Activated CD4-positive, CD25-positive, alpha-beta regulatory T cell treated with anti-CD3 and anti-CD28 coated beads, Interleukin-2, amount 50 U/mL, for 24 hours (primary cell): Measurements from ENCODE around the gene ERBIN.
A peak's percentile ranks its signal among the peaks of the same experiment; 100 is the strongest.
"Not testable (repeated sequence)": the region's sequence is repeated elsewhere in the genome, so short reads cannot be mapped to it uniquely, and the experiment has no call there.

Source experiments
- ATAC-seq, 2 donors: fragments of 150-1000 bp; cut with Tn5 transposase; one replicate each; pipeline ENCODE4 v1.10.0; 2021; ENCODE audit warnings: mild to moderate bottlenecking in 1 of 2, moderate library complexity in 1 of 2

ERBIN gene

GRCh38 chr5:65967288-65968066 is 41.1 kb downstream of the ERBIN start:
- peak in 1 of 2 donors; percentile 18 for ATAC-seq

GRCh38 chr5:65969539-65970393 is 43.4 kb downstream of the ERBIN start:
- ATAC-seq, result peak; percentile 64 to 82

- no peak for ATAC-seq
These were observed 44.3 kb downstream of the ERBIN start for GRCh38 chr5:65970481-65971367.

- ATAC-seq, result no peak
These were observed 45.3 kb downstream of the ERBIN start for GRCh38 chr5:65971643-65972042.

DNA sequence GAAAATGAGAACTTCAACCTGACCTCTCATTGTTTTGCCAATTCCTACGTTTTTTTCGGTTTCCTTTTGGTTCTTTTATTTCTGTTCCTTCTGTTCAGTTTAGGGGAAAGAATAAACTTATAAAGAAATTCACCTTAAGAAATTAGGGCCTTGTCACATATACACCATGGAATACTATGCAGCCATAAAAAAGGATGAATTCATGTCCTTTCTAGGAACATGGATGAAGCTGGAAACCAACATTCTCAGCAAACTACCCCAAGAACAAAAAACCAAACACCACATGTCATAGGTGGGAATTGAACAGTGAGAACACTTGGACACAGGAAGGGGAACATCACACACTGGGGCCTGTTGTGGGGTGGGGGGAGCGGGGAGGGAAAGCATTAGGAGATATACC is 46.5 kb downstream of the ERBIN start:
- not testable (repeated sequence) for ATAC-seq

- ATAC-seq, result no peak
These were observed 51.9 kb downstream of the ERBIN start for GRCh38 chr5:65978251-65978650.

DNA sequence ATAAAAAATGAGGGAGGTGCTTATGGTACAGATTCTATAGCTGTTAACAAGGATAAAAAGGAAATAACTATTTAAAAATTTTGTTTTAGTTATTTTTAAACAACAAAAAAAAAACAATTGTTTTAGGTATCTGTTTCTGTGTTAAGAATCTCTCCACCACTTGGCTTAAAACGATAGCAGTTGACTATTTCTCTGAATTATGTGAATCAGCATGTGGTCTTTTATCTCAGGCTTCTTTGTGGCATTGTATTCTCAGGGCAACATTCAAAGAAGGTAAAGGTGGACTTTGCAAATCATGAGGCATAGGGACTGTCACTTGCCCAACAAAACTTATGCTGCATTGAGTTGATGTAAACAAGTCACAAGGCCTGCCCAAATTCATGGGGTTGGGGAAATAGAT is 55.2 kb downstream of the ERBIN start:
- peak; percentile 65 to 66 for ATAC-seq

DNA sequence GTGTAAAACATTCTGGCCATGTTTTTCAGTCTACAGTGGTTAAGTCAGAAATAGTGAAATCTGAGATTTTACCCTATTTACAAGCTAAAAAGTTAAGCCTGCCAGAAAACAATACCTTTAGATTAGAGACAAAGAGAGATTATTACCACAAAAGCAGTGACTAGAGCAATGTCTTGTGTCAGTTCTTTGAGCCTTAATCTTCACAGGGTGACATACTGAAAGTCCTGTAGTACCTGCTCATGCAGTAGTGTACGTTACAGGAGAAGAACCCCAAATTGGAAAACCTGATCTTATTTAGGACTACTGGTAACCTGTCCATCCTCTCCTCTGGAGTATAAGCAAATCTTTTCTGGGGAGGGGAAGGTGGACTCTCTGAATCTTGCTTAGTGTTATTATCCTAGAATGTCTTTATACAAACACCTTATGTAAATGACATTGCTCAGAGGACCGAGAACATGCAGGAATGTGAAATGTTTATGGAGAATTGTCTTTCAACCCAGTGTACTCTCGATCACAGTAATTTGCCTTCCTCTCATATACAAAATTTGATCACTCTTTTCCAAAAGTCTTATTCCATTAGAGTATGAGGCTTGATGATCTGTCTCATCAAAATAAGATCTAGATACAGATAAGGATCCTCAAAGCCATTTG is 55.7 kb downstream of the ERBIN start:
- peak in 1 of 2 donors; percentile 10 for ATAC-seq

- no peak for ATAC-seq
These were observed 56.3 kb downstream of the ERBIN start for GRCh38 chr5:65982635-65983034.

GRCh38 chr5:65984098-65984885 is 57.9 kb downstream of the ERBIN start:
- ATAC-seq, result no peak

- no peak for ATAC-seq
These were observed 59.7 kb downstream of the ERBIN start for GRCh38 chr5:65986050-65986451.

GRCh38 chr5:65986796-65987195 is 60.4 kb downstream of the ERBIN start:
- no peak for ATAC-seq

- ATAC-seq, result no peak
These were observed 61.6 kb downstream of the ERBIN start for GRCh38 chr5:65987982-65988381.

- ATAC-seq, result no peak
These were observed 62.8 kb downstream of the ERBIN start for GRCh38 chr5:65989158-65989557.

GRCh38 chr5:65992630-65993029 is 66.3 kb downstream of the ERBIN start:
- no peak for ATAC-seq

DNA sequence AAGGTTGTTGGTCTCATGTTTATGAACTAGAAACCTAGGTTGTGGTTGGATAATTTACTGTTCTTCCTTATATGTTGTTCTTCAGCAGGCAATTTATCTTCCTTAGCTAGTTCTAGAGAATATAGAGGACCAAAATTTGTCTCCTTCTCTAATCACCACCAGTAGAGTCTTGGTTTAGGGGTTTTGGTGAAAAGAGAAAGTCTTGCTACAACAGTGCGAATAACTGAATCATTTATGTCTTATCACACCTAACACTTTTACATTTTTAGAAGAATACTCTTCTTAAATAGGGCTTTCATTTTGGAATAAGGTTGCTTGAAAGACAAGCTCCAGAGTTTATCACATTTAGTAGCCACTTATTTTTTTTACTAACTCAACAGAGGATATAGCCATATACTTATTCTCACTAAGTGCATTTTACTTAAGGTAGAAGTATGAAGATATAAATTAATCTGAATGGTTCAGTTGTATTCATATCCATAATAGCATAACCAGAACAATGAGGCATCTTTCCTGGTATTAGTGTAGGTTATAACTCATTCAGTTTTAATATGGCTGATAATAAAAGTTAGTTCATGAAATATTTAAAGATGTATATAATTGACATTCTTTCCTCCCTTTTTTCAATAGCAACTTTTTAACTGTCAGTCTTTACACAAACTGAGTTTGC is 67.9 kb downstream of the ERBIN start:
- peak; percentile 76 to 89 for ATAC-seq

DNA sequence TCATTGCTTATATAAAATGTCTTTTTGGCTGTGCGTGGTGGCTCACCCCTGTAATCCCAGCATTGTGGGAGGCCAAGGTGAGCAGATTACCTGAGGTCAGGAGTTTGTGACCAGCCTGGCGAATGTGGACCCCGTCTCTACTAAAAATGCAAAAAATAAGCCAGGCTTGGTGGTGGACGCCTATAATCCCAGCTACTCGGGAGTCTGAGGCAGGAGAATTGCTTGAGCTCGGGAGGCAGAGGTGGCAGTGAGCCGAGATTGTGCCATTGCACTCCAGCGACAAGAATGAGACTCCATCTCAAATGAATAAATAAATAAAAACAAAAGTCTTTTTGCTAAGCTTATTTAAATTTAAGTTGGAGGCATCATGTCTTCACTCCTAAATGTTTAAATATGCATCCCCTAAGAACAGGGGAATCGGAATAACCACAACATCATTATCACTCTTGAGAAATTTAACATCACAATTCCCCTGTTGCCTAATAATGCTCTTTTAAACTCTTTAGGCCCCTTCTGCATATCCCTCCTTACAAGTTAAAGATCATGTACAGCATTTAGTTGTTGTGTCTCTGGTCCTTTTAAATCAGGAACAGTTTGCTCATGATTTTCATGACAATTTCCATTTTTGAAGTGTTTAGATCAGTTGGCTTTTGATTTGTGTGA is 72.8 kb downstream of the ERBIN start:
- no peak for ATAC-seq

GRCh38 chr5:66001952-66002351 is 75.6 kb downstream of the ERBIN start:
- ATAC-seq, result no peak

- ATAC-seq, result peak; percentile 70 to 86
These were observed 76.0 kb downstream of the ERBIN start for GRCh38 chr5:66002415-66002814.

- no peak for ATAC-seq
These were observed 77.8 kb downstream of the ERBIN start for GRCh38 chr5:66004216-66004615.
